Measurements from ENCODE around the gene FAM221B.

FAM221B gene

GRCh38 chr9:35828716-35829083 lies at the start of gene FAM221B:
FAM221B (minus strand) TSS chr9:35828732; CDS start chr9:35826161, 2,571 bp downstream.
- peak; percentile 27 for DNase-seq

GRCh38 chr9:35872505-35872904 lies 44.0 kb upstream of the FAM221B start:
- no peak for DNase-seq

GRCh38 chr9:35871545-35871944 lies 43.0 kb upstream of the FAM221B start:
- DNase-seq, result no peak

- no peak for DNase-seq
Observed at GRCh38 chr9:35870351-35870923, 41.9 kb upstream of the FAM221B start, which contains the start of gene OR13J1. OR13J1 (minus strand) TSS chr9:35870401; CDS start chr9:35870401, 0 bp downstream.

GRCh38 chr9:35869621-35870216 lies 41.2 kb upstream of the FAM221B start:
- no peak for DNase-seq

GRCh38 chr9:35868933-35869332 lies 40.4 kb upstream of the FAM221B start:
- no peak for DNase-seq

GRCh38 chr9:35867538-35867937 lies 39.0 kb upstream of the FAM221B start:
- DNase-seq, result no peak

GRCh38 chr9:35864695-35865255 lies 36.2 kb upstream of the FAM221B start:
- no peak for DNase-seq

- no peak for DNase-seq
Observed at GRCh38 chr9:35863583-35863982, 35.1 kb upstream of the FAM221B start.

- no peak for DNase-seq
Observed at GRCh38 chr9:35862328-35862727, 33.8 kb upstream of the FAM221B start.

GRCh38 chr9:35861161-35861897 lies 32.8 kb upstream of the FAM221B start:
- no peak for DNase-seq

GRCh38 chr9:35859990-35860339 lies 31.4 kb upstream of the FAM221B start:
- no peak for DNase-seq

- DNase-seq, result no peak
Observed at GRCh38 chr9:35859310-35859989, 30.9 kb upstream of the FAM221B start.

- DNase-seq, result no peak
Observed at GRCh38 chr9:35858458-35858857, 29.9 kb upstream of the FAM221B start.

- no peak for DNase-seq
Observed at GRCh38 chr9:35856882-35857281, 28.4 kb upstream of the FAM221B start.

- DNase-seq, result no peak
Observed at GRCh38 chr9:35856206-35856605, 27.7 kb upstream of the FAM221B start.

GRCh38 chr9:35854091-35854762 lies 25.7 kb upstream of the FAM221B start:
- DNase-seq, result no peak

- DNase-seq, result no peak
Observed at GRCh38 chr9:35852876-35853865, 24.6 kb upstream of the FAM221B start.

- DNase-seq, result no peak
Observed at GRCh38 chr9:35852267-35852815, 23.8 kb upstream of the FAM221B start.

GRCh38 chr9:35847792-35848572 lies 19.4 kb upstream of the FAM221B start:
- DNase-seq, result peak; percentile 13

All from activated CD4-positive, alpha-beta T cell treated with anti-CD3 and anti-CD28 coated beads, Interleukin-10, Interleukin-2, amounts not matched to agents 100 ng/mL and 50 ng/mL, durations not matched to agents 16 hours and 8 hours (primary cell).